Measurements from ENCODE around the gene APOF. TPM values are rescaled to one million over a fixed set of nuclear protein-coding genes. Genes with fewer than 3 reads are reported as not detected.

APOF gene
- total and polyA plus RNA-seq, 9 of the 15 experiments (the other 6 are each of a cell fraction or from before 2014, with no cell fraction given): 0.09 to 0.15 (median 0.12) TPM; not detected in 5

GRCh38 chr12:56336361-56337167 is 26.1 kb downstream of the APOF start (continued):
- TF ChIP-seq BRD4 (IDR thresholded peaks at IDR 0.05) (peak; percentile 91; the same call in 1 of the 2 replicates), E2F5 (CRISPR knock-in tag; IDR thresholded peaks at IDR 0.05) (no peak), HOXB6 (CRISPR knock-in tag; IDR thresholded peaks at IDR 0.05; ENCODE audit: borderline replicate concordance) (no peak), ZFX (CRISPR knock-in tag; IDR thresholded peaks at IDR 0.05) (peak; percentile 51), SMAD1 (IDR thresholded peaks at IDR 0.05; ENCODE audit: low read depth, low read length, partially characterized antibody) (peak; percentile 87), KDM1A (IDR thresholded peaks at IDR 0.05) (0 out of 4 replicates have a peak, but pooled peaks of 1 of the 2 experiments have one; percentile 32), KLF16 (IDR thresholded peaks at IDR 0.05) (no peak), NFE2 (IDR thresholded peaks at IDR 0.05; ENCODE audit: low read depth) (no peak), ZNF589 (CRISPR knock-in tag; IDR thresholded peaks at IDR 0.05; ENCODE audit: low read depth) (no peak; the same call in 1 of the 2 replicates), HLTF (IDR thresholded peaks at IDR 0.05) (no peak), DACH1 (IDR thresholded peaks at IDR 0.05; ENCODE audit: partially characterized antibody) (peak; percentile 83), RBFOX2 (IDR thresholded peaks at IDR 0.05; ENCODE audit: low read depth, low read length) (no peak; the same call in none of the 2 replicates), STAT5B (CRISPR knock-in tag; IDR thresholded peaks at IDR 0.05) (no peak), ZNF695 (CRISPR knock-in tag; IDR thresholded peaks at IDR 0.05) (no peak), TEAD2 (tag; IDR thresholded peaks at IDR 0.05) (no peak), ZNF239 (CRISPR knock-in tag; IDR thresholded peaks at IDR 0.05) (no peak), CGGBP1 (CRISPR knock-in tag; IDR thresholded peaks at IDR 0.05) (no peak), TEAD1 (CRISPR knock-in tag; IDR thresholded peaks at IDR 0.05) (peak; percentile 11 to 44; a peak in 1 of 4 replicates), USF2 (CRISPR knock-in tag; IDR thresholded peaks at IDR 0.05) (no peak), POLR3A (IDR thresholded peaks at IDR 0.05; ENCODE audit: borderline replicate concordance, extremely low read depth, insufficient read depth, insufficient read length) (no peak), KDM5B (IDR thresholded peaks at IDR 0.05; ENCODE audit: insufficient replicate concordance, low read depth, low read length) (peak; percentile 74), THAP12 (CRISPR knock-in tag; IDR thresholded peaks at IDR 0.05) (peak; percentile 55; the same call in 1 of the 2 replicates), SIX5 (IDR thresholded peaks at IDR 0.05; ENCODE audit: borderline replicate concordance in 1 of 2, insufficient read depth in 1 of 2, low read depth in 1 of 2, low read length in 2 of 2) (no peak; a peak in 1 of 4 replicates), RBM22 (IDR thresholded peaks at IDR 0.05; ENCODE audit: low read depth, low read length, poor library complexity, severe bottlenecking) (no peak), ESRRA (IDR thresholded peaks at IDR 0.05; ENCODE audit: borderline replicate concordance, low read depth) (peak; percentile 49; the same call in 1 of the 2 replicates)

Measured in K562 (cell line).